Thyroid gland (tissue), 4 donors: ENCODE measurements around the gene CYP1A1. TPM values are rescaled to one million over a fixed set of nuclear protein-coding genes. Genes with fewer than 3 reads are reported as not detected.
A peak's percentile ranks its signal among the peaks of the same experiment; 100 is the strongest.

Experiments used
- DNase-seq, 2 donors: peaks; one replicate each; pipeline ENCODE4 v3.0.0-alpha.2; 2019
- H3K27ac ChIP-seq, 3 donors: fragments of 200-600 bp; sonication (generic); 1 replicate in 2 of 3; 2 replicates in 1 of 3; pipeline ENCODE4 v1.5.1; 2016 to 2019; ENCODE audit warnings: mild to moderate bottlenecking in 1 of 3, moderate library complexity in 1 of 3
- H3K27me3 ChIP-seq: fragments of 200-600 bp; sonication (generic); one replicate; pipeline ENCODE4 v1.5.1; 2019
- H3K36me3 ChIP-seq, 2 donors: fragments of 200-600 bp; sonication (generic); one replicate each; pipeline ENCODE4 v1.5.1; 2016 to 2019
- H3K4me1 ChIP-seq, 2 donors: fragments of 200-600 bp; sonication (generic); one replicate each; pipeline ENCODE4 v1.5.1; 2017 to 2019
- H3K4me3 ChIP-seq, 3 donors: fragments of 200-600 bp; sonication (generic); replicated peaks in 1 of 3; 1 replicate in 2 of 3; 2 replicates in 1 of 3; pipeline ENCODE4 v1.5.1; 2016; ENCODE audit warnings: mild to moderate bottlenecking in 1 of 3
- H3K9me3 ChIP-seq: fragments of 200-600 bp; sonication (generic); one replicate; pipeline ENCODE4 v1.5.1; 2017
- CTCF ChIP-seq, 6 experiments: fragments of 200-600 bp in 3 of 6; fragments of 450-650 bp in 3 of 6; sonication (generic) in 3 of 6; IDR thresholded peaks; one replicate each; pipeline ENCODE4 v1.5.1; 2016 to 2019; ENCODE audit warnings: antibody characterized with exemption in 6 of 6, mild to moderate bottlenecking in 2 of 6, inconsistent platforms in 1 of 6, moderate library complexity in 1 of 6
- POLR2A ChIP-seq, 2 donors: fragments of 450-650 bp; IDR thresholded peaks; one replicate each; pipeline ENCODE4 v1.6.1; 2017; ENCODE audit warnings: antibody characterized with exemption in 2 of 2, mild to moderate bottlenecking in 2 of 2, moderate library complexity in 1 of 2
- WGBS, 2 donors: methylation state at CpG; one replicate each; pipeline ENCODE4 v1.1.5; 2017; 5-methylcytosine and 5-hydroxymethylcytosine counted together
- intact Hi-C: fragments of 100-400 bp; cut with DNase I; formaldehyde crosslinking; loops from one replicate; pipeline ENCODE4 v1.15.1; 2023
- total RNA-seq, 4 donors: library from RNA; depleted of rRNA; stranded (reverse); fragments of >200 nt; gene quantifications; one replicate each; pipeline ENCODE4 v1.2.3, GENCODE V29; 2016

The CYP1A1 gene
- total RNA-seq, 4 donors from 2014 or later, result 0.54 to 0.78 TPM; not detected in 2

- H3K4me1 ChIP-seq, result peaks cover 0 to 8% of the 10 kb centered on the region in 2 donors
- H3K27ac ChIP-seq, result no peak overlapping the region
- TF ChIP-seq POLR2A (IDR thresholded peaks at IDR 0.05) (no peak), CTCF (IDR thresholded peaks at IDR 0.05) (no peak)
- no peak overlapping the region for H3K4me3 ChIP-seq
- no peaks in the 10 kb centered on the region for H3K9me3 ChIP-seq
- intact Hi-C loops, result loop anchor here (2.0 to 5.0 kb wide), 4 partner anchors 68 to 183 kb away; partner anchors contain the start of gene EDC3
- 55 to 69% methylated on average over 7 of the region's 7 CpGs for WGBS, 2 donors
- DNase-seq, result no peak
- H3K36me3 ChIP-seq, result no peaks in the 10 kb centered on the region
- no peaks in the 10 kb centered on the region for H3K27me3 ChIP-seq
Measured at GRCh38 chr15:74769463-74770025, 44.2 kb upstream of the CYP1A1 start.

GRCh38 chr15:74768771-74769342 lies 43.5 kb upstream of the CYP1A1 start:
- H3K9me3 ChIP-seq, result no peaks in the 10 kb centered on the region
- peak; percentile 42 to 87 (median 76) for TF ChIP-seq CTCF (IDR thresholded peaks at IDR 0.05)
- no peak for TF ChIP-seq POLR2A (IDR thresholded peaks at IDR 0.05)
- no peaks in the 10 kb centered on the region for H3K36me3 ChIP-seq
- no peaks in the 10 kb centered on the region for H3K27me3 ChIP-seq
- DNase-seq, result peak; percentile 67 to 74
- no peak overlapping the region for H3K4me3 ChIP-seq
- H3K4me1 ChIP-seq, result peaks cover 0 to 8% of the 10 kb centered on the region in 2 donors
- no peak overlapping the region for H3K27ac ChIP-seq
- intact Hi-C loops, result loop anchor here (2.0 kb wide), 2 partner anchors 72 to 134 kb away; partner anchors contain the start of gene EDC3
- 1 to 4% methylated on average over 9 of the region's 9 CpGs for WGBS, 2 donors

- TF ChIP-seq POLR2A (IDR thresholded peaks at IDR 0.05) (no peak), CTCF (IDR thresholded peaks at IDR 0.05) (no peak)
- H3K36me3 ChIP-seq, result no peaks in the 10 kb centered on the region
- no peak for DNase-seq
- no peaks in the 10 kb centered on the region for H3K27me3 ChIP-seq
- 34 to 36% methylated on average over 15 of the region's 15 CpGs for WGBS, 2 donors
- H3K27ac ChIP-seq, result no peak overlapping the region
- H3K4me3 ChIP-seq, result no peak overlapping the region
- no peaks in the 10 kb centered on the region for H3K9me3 ChIP-seq
- intact Hi-C loops, result loop anchor here (2.0 kb wide), 2 partner anchors 71 to 133 kb away; partner anchors contain the start of gene EDC3
- H3K4me1 ChIP-seq, result peaks cover 0 to 8% of the 10 kb centered on the region in 2 donors
Measured at GRCh38 chr15:74768099-74768770, 42.9 kb upstream of the CYP1A1 start.

GRCh38 chr15:74767167-74768098 lies 42.1 kb upstream of the CYP1A1 start:
- H3K36me3 ChIP-seq, result no peaks in the 10 kb centered on the region
- DNase-seq, result no peak
- no peaks in the 10 kb centered on the region for H3K9me3 ChIP-seq
- H3K4me3 ChIP-seq, result no peak overlapping the region
- no peak overlapping the region for H3K27ac ChIP-seq
- intact Hi-C loops, result loop anchor here (2.0 kb wide), 2 partner anchors 71 to 133 kb away; partner anchors contain the start of gene EDC3
- H3K27me3 ChIP-seq, result no peaks in the 10 kb centered on the region
- TF ChIP-seq CTCF (IDR thresholded peaks at IDR 0.05) (no peak), POLR2A (IDR thresholded peaks at IDR 0.05) (no peak)
- 87 to 95% methylated on average over 11 to 14 of the region's 14 CpGs for WGBS, 2 donors
- peaks cover 5 to 16% of the 10 kb centered on the region in 2 donors for H3K4me1 ChIP-seq
